Subcutaneous adipose tissue (tissue), 4 donors: ENCODE data around the gene EWSR1. TPM values are rescaled to one million over a fixed set of nuclear protein-coding genes. Genes with fewer than 3 reads are reported as not detected.

Experiments
- CTCF ChIP-seq: fragments of 450-650 bp; IDR thresholded peaks from one replicate; pipeline ENCODE4 v1.5.1; 2016; ENCODE audit warnings: low read depth, mild to moderate bottlenecking, control low read depth, antibody characterized with exemption, moderate library complexity
- total RNA-seq, 4 donors: library from RNA; depleted of rRNA; stranded (reverse); fragments of >200 nt; gene quantifications; one replicate each; pipeline ENCODE4 v1.1.0, GENCODE V29; 2016

The EWSR1 gene
- total RNA-seq, 4 donors from 2014 or later, result 132 to 179 (median 168) TPM

GRCh38 chr22:29325785-29326315, 57.8 kb downstream of the EWSR1 start:
- no peak for TF ChIP-seq CTCF

- no peak for TF ChIP-seq CTCF
These were observed 58.4 kb downstream of the EWSR1 start for GRCh38 chr22:29326481-29326880.

GRCh38 chr22:29327089-29327764, 59.2 kb downstream of the EWSR1 start:
- TF ChIP-seq CTCF, result no peak

- no peak for TF ChIP-seq CTCF
These were observed 60.0 kb downstream of the EWSR1 start for GRCh38 chr22:29328055-29328454.

GRCh38 chr22:29328566-29329500, 60.8 kb downstream of the EWSR1 start:
- no peak for TF ChIP-seq CTCF

- no peak for TF ChIP-seq CTCF
These were observed 61.5 kb downstream of the EWSR1 start for GRCh38 chr22:29329581-29329980.

- TF ChIP-seq CTCF, result no peak
These were observed 62.2 kb downstream of the EWSR1 start for GRCh38 chr22:29330291-29330690.
